Measurements from ENCODE around the gene SMIM38. TPM values are rescaled to one million over a fixed set of nuclear protein-coding genes. Genes with fewer than 3 reads are reported as not detected.

The SMIM38 gene
- total RNA-seq, 1 donor from 2014 or later = 0.74 TPM

DNA sequence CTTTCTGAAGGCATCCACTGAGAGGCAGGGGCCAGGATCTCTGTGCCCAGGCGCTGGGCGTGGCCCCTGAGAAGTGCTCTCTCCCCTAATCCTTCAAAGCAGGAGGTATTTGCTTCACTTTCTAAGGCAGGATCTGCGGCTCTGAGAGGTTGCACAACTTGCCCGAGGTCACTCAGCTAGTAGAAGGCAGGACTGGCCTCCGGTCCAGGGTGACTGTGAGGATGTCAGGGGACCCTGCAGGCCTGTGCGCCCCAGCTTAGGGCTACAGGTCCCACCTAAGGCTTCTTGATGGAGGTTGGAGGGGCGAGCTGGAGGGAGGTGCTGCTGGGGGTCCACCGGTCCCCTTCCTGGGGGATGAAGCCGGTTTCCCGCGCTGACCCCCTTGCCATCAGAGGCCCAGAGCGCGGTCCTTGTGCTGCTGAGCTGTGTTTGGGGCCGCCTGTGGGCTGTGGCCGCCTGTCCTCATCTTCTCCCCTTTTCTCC lies 979 bp downstream of the SMIM38 start:
- no peak overlapping the region for H3K4me3 ChIP-seq
- H3K4me1 ChIP-seq = peaks cover 23% of the 10 kb centered on the region
- no peak for DNase-seq (ENCODE audit: extremely low spot score in 2 of 2)
- intact Hi-C loops (cut with DNase I) = no loop called here
- TF ChIP-seq POLR2AphosphoS5 (IDR thresholded peaks at IDR 0.05; ENCODE audit: insufficient read depth in 1 of 2, low read depth in 1 of 2) (no peak), POLR2A (IDR thresholded peaks at IDR 0.05) (no peak)
- TF ChIP-seq, protein P1, sequence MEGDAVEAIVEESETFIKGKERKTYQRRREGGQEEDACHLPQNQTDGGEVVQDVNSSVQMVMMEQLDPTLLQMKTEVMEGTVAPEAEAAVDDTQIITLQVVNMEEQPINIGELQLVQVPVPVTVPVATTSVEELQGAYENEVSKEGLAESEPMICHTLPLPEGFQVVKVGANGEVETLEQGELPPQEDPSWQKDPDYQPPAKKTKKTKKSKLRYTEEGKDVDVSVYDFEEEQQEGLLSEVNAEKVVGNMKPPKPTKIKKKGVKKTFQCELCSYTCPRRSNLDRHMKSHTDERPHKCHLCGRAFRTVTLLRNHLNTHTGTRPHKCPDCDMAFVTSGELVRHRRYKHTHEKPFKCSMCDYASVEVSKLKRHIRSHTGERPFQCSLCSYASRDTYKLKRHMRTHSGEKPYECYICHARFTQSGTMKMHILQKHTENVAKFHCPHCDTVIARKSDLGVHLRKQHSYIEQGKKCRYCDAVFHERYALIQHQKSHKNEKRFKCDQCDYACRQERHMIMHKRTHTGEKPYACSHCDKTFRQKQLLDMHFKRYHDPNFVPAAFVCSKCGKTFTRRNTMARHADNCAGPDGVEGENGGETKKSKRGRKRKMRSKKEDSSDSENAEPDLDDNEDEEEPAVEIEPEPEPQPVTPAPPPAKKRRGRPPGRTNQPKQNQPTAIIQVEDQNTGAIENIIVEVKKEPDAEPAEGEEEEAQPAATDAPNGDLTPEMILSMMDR (IDR thresholded peaks at IDR 0.05) = no peak
- no peaks in the 10 kb centered on the region for H3K9me3 ChIP-seq
- no peaks in the 10 kb centered on the region for H3K36me3 ChIP-seq
- no peaks in the 10 kb centered on the region for H3K27me3 ChIP-seq
- peak overlapping the region; percentile 3 for H3K27ac ChIP-seq

DNA sequence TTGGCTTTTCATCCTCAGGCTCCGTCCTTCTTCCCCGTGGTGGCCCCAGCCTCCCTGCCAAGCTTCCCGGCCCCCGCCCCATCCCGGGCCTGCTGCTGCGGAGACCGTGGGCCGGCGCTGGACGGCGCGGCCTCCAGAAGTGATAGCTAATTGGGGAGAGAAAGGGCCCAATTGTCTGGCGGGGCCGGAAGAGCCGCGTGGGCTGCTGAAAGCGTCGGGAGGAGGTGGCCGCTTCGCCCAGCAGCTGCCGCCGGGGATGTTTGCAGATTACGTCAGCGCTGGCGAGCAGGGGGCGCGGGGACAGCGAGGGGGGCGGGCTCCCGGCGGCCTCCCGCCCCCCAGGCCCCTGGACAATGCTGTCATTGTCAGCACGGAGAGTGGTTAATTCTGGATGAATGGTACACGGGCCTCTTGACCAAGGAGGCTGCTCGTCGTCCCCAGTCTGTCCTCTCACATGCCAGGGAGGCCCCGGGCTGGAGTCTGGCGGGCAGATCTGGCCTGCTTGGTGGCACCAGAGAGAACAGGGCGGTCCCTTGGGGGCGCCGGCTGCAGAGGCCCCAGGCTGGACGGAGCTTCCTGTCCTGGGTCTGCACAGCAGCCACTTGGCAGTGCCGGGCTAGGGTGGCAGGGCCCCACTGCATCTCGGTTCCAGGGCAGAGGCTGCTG lies 1.6 kb downstream of the SMIM38 start:
- intact Hi-C loops (cut with DNase I) = no loop called here
- H3K9me3 ChIP-seq = no peaks in the 10 kb centered on the region
- no peak overlapping the region for H3K4me3 ChIP-seq
- H3K27me3 ChIP-seq = no peaks in the 10 kb centered on the region
- no peaks in the 10 kb centered on the region for H3K36me3 ChIP-seq
- no peak for DNase-seq (ENCODE audit: extremely low spot score in 2 of 2)
- peak overlapping the region; percentile 3 for H3K27ac ChIP-seq
- TF ChIP-seq POLR2AphosphoS5 (IDR thresholded peaks at IDR 0.05; ENCODE audit: insufficient read depth in 1 of 2, low read depth in 1 of 2) = peak in 1 of 2 donors; percentile 6
- TF ChIP-seq, protein P1 (IDR thresholded peaks at IDR 0.05) = no peak
- peaks cover 23% of the 10 kb centered on the region for H3K4me1 ChIP-seq

DNA sequence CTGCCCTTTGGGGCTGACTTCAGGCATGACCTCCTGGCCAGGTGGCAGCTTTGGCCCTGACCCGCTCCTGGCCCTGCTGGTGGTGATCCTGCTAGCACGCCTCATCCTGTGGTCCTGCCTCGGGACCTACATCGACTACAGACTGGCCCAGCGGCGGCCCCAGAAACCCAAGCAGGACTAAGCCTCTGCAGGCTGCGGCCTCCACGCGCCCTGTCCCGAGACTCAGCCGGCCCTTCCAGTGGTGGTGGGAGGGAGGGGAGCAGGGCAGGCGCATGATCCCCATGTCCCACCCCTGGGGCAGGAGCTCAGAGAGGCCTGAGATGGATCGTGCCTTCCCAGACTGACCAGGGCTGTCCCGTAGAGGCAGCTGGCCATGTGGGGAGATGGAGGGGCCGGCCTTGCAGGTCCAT lies 2.1 kb downstream of the SMIM38 start:
- Histone ChIP-seq H3K4me1 (peaks cover 23% of the 10 kb centered on the region), H3K9me3 (no peaks in the 10 kb centered on the region), H3K4me3 (no peak overlapping the region), H3K36me3 (no peaks in the 10 kb centered on the region), H3K27ac (no peak overlapping the region), H3K27me3 (no peaks in the 10 kb centered on the region)
- intact Hi-C loops (cut with DNase I) = no loop called here
- no peak for TF ChIP-seq POLR2A (IDR thresholded peaks at IDR 0.05)
- TF ChIP-seq POLR2AphosphoS5 (IDR thresholded peaks at IDR 0.05; ENCODE audit: insufficient read depth in 1 of 2, low read depth in 1 of 2) = no peak
- DNase-seq (ENCODE audit: extremely low spot score in 2 of 2) = no peak

DNA sequence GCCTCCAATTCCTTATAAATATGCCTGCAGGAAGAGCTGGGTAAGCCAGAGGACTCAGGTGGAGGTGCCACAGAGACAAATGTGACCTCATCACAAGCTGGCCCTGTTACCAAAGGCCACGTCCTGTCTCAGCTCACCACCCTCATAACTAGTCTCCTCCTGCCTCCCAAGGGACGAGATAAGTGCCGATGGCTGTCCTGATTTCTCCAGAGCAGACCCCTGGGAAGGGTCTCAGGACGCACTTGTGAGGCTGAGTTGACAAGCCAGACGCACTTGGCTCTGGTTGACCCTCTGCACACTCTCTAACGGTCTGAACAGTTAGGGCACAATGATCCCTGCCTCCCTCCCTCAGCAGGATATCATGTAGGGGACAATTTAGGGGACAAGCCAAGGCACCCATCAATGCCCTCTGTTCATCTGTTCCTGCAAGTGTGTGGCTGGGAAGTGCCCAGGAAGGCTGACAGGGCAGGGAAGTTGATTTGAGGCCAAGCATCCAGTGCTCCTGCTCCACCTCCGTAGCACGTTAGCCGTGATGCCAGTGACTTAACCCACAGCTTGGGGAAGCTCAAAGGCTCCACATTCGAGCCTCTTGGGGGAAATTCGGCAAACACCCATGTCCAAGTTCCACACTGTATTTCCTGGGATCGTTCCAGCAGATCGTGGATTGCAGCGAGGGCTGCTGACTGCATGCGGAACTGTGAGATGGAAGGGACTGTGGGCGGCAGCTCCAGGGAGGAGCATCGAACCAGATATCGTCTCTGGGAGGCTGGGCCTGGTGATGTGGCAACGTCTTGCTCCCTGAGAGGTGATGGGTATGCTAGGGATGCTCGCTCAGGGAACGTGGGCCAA lies 2.8 kb downstream of the SMIM38 start:
- peaks cover 23% of the 10 kb centered on the region for H3K4me1 ChIP-seq
- no peaks in the 10 kb centered on the region for H3K36me3 ChIP-seq
- no peaks in the 10 kb centered on the region for H3K27me3 ChIP-seq
- no peaks in the 10 kb centered on the region for H3K9me3 ChIP-seq
- intact Hi-C loops (cut with DNase I) = no loop called here
- no peak overlapping the region for H3K27ac ChIP-seq
- TF ChIP-seq POLR2A (IDR thresholded peaks at IDR 0.05) (no peak), POLR2AphosphoS5 (IDR thresholded peaks at IDR 0.05; ENCODE audit: insufficient read depth in 1 of 2, low read depth in 1 of 2) (no peak)
- TF ChIP-seq, protein P1 (IDR thresholded peaks at IDR 0.05) = no peak
- H3K4me3 ChIP-seq = no peak overlapping the region
- no peak for DNase-seq (ENCODE audit: extremely low spot score in 2 of 2)

DNA sequence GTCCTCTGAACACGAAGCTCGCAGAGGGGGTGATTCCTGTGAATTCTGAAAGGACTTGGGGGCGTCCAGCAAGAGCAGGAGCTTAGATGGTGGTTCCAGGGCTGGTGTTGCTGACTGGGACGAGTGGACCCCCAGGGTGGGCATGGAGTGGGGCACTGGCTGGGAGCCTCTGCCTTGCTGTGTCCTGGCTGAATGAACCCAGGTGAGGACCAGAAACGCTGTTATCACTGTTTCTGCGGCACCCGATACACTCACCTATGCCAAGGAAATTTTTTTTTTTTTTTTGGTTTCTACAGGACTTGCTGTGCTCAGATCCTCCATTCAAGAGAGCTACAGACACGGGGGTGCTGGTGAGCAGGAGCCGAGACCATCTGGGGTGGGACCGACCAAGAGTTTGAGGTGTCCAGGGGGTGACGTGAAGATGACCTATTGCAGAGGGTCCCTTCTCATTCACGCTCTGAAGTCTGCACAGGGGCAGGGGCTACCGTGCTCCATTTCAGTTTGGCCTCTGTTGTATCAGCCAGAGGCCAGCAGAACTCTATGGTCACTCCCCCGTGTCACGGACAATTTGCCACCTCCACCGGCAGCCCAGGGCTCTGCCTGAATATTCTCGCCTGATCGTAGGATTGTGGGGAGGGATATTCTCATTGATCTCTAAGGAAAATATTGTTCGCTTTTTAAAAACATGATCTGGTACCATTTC lies 3.6 kb downstream of the SMIM38 start:
- Histone ChIP-seq H3K36me3 (no peaks in the 10 kb centered on the region), H3K4me1 (peaks cover 23% of the 10 kb centered on the region), H3K9me3 (no peaks in the 10 kb centered on the region), H3K4me3 (no peak overlapping the region), H3K27me3 (no peaks in the 10 kb centered on the region), H3K27ac (no peak overlapping the region)
- TF ChIP-seq POLR2A (IDR thresholded peaks at IDR 0.05) = no peak
- no peak for TF ChIP-seq POLR2AphosphoS5 (IDR thresholded peaks at IDR 0.05; ENCODE audit: insufficient read depth in 1 of 2, low read depth in 1 of 2)
- TF ChIP-seq, protein P1 (IDR thresholded peaks at IDR 0.05) = no peak
- intact Hi-C loops (cut with DNase I) = no loop called here
- DNase-seq (ENCODE audit: extremely low spot score in 2 of 2) = no peak
